B cell (primary cell): ENCODE data around the gene FLCN. TPM values are rescaled to one million over a fixed set of nuclear protein-coding genes. Genes with fewer than 3 reads are reported as not detected.

Experiments
- ATAC-seq: fragments of 200-7000 bp; cut with Tn5 transposase; one replicate; pipeline ENCODE4 v1.10.0; 2021; ENCODE audit warnings: low read depth, mild to moderate bottlenecking, moderate number of reproducible peaks, moderate library complexity
- CTCF ChIA-PET: fragments of 350-600 bp; sonication (Branson Sonifier 250); formaldehyde crosslinking; loops from one replicate; lab custom pipeline; 2021; ENCODE audit warnings: antibody characterized with exemption, inconsistent platforms; lab: Charles Lee
- POLR2A ChIA-PET: fragments of 350-600 bp; sonication (Branson Sonifier 250); formaldehyde crosslinking; loops from one replicate; lab custom pipeline; 2021; ENCODE audit warnings: antibody characterized with exemption; lab: Charles Lee
- DNase-seq: peaks from one replicate; pipeline ENCODE4 v3.0.0; 2013
- H2AFZ ChIP-seq: 2 replicates; pipeline ENCODE4 v1.6.1; 2012; ENCODE audit warnings: mild to moderate bottlenecking, low read depth, low read length; ENCODE audit not compliant: insufficient read depth, poor library complexity, severe bottlenecking
- H3K27ac ChIP-seq, 2 donors: 1 replicate in 1 of 2; 2 replicates in 1 of 2; pipeline ENCODE4 v1.5.1; 2012 to 2013; ENCODE audit warnings: low read length in 2 of 2, mild to moderate bottlenecking in 2 of 2, moderate library complexity in 1 of 2
- H3K27me3 ChIP-seq, 4 experiments: fragments of 200-600 bp in 1 of 4; sonication (generic) in 1 of 4; replicated peaks in 1 of 4; 1 replicate in 2 of 4; 2 replicates in 2 of 4; pipeline versions ENCODE4 v1.6.1 to v1.7.0; 2013 to 2016; ENCODE audit warnings: low read length in 3 of 4, mild to moderate bottlenecking in 2 of 4, mixed read lengths in 1 of 4, moderate library complexity in 1 of 4; ENCODE audit not compliant: insufficient read depth in 4 of 4, control insufficient read depth in 3 of 4; ENCODE audit errors: control extremely low read depth in 1 of 4
- H3K36me3 ChIP-seq, 2 experiments: replicated peaks in 1 of 2; 1 replicate in 1 of 2; 2 replicates in 1 of 2; pipeline versions ENCODE4 v1.6.1 to v1.7.1; 2013; ENCODE audit warnings: low read length in 1 of 2; ENCODE audit not compliant: insufficient read depth in 2 of 2, control insufficient read depth in 1 of 2; ENCODE audit errors: control extremely low read depth in 1 of 2, extremely low read depth in 1 of 2
- H3K4me1 ChIP-seq, 2 donors: fragments of 200-600 bp in 1 of 2; sonication (generic) in 1 of 2; 1 replicate in 1 of 2; 2 replicates in 1 of 2; pipeline versions ENCODE4 v1.5.1 to v1.6.1; 2013 to 2017; ENCODE audit warnings: low read length in 2 of 2; ENCODE audit not compliant: control insufficient read depth in 2 of 2, insufficient read depth in 2 of 2
- H3K4me2 ChIP-seq: replicated peaks from 2 replicates; pipeline ENCODE3; 2012; ENCODE audit warnings: mild to moderate bottlenecking, low read depth, low read length; ENCODE audit not compliant: poor library complexity, severe bottlenecking
- H3K4me3 ChIP-seq, 5 experiments: fragments of 200-600 bp in 1 of 5; sonication (generic) in 1 of 5; 1 replicate in 3 of 5; 2 replicates in 2 of 5; pipeline versions ENCODE4 v1.5.1 to v1.7.0; 2011 to 2016; ENCODE audit warnings: low read length in 4 of 5, mild to moderate bottlenecking in 4 of 5, low read depth in 2 of 5, control low read depth in 1 of 5, moderate library complexity in 1 of 5; ENCODE audit not compliant: insufficient read depth in 1 of 5; ENCODE audit errors: control extremely low read depth in 1 of 5, extremely low read depth in 1 of 5
- H3K79me2 ChIP-seq: fragments of 200-600 bp; sonication (generic); one replicate; pipeline ENCODE4 v1.6.0; 2016; ENCODE audit warnings: low read length; ENCODE audit not compliant: control insufficient read depth, insufficient read depth
- H3K9ac ChIP-seq: fragments of 200-600 bp; sonication (generic); 2 replicates; pipeline ENCODE4 v1.6.1; 2017; ENCODE audit warnings: mild to moderate bottlenecking, low read length, moderate library complexity
- H3K9me3 ChIP-seq, 3 donors: one replicate each; pipeline versions ENCODE4 v1.6.1 to v1.7.1; 2013; ENCODE audit warnings: low read length in 2 of 3; ENCODE audit not compliant: control insufficient read depth in 2 of 3, insufficient read depth in 1 of 3; ENCODE audit errors: control extremely low read depth in 1 of 3
- H4K20me1 ChIP-seq: 2 replicates; pipeline ENCODE4 v1.6.0; 2012; ENCODE audit warnings: mild to moderate bottlenecking, low read length; ENCODE audit not compliant: insufficient read depth, control insufficient read depth, poor library complexity, severe bottlenecking
- H3K27ac Mint-ChIP-seq: one replicate; pipeline ENCODE4 v1.8.0; 2021; ENCODE audit warnings: mixed read lengths
- H3K27me3 Mint-ChIP-seq: one replicate; pipeline ENCODE4 v1.8.0; 2021; ENCODE audit warnings: mixed read lengths
- H3K4me1 Mint-ChIP-seq: one replicate; pipeline ENCODE4 v1.8.0; 2021; ENCODE audit warnings: mixed read lengths
- H3K4me3 Mint-ChIP-seq: one replicate; pipeline ENCODE4 v1.8.0; 2021; ENCODE audit warnings: mixed read lengths
- H3K9me3 Mint-ChIP-seq: one replicate; pipeline ENCODE4 v1.8.0; 2022; ENCODE audit warnings: mixed read lengths; ENCODE audit not compliant: insufficient read depth
- CTCF ChIP-seq: fragments of 200-600 bp; IDR thresholded peaks from one replicate; pipeline ENCODE4 v1.8.0; 2022; ENCODE audit warnings: antibody characterized with exemption, mild to moderate bottlenecking
- EZH2 ChIP-seq: IDR thresholded peaks from 2 replicates; pipeline ENCODE4 v1.6.1; 2012; ENCODE audit warnings: borderline replicate concordance, low read depth, mild to moderate bottlenecking, moderate library complexity, low read length; ENCODE audit not compliant: insufficient read depth, poor library complexity, severe bottlenecking
- WGBS: methylation state at CpG from one replicate; pipeline ENCODE4 v1.1.5; 2013; ENCODE audit warnings: missing lambda C conversion rate; ENCODE audit not compliant: insufficient coverage; 5-methylcytosine and 5-hydroxymethylcytosine counted together
- intact Hi-C: fragments of 100-400 bp; cut with micrococcal nuclease; formaldehyde crosslinking; loops from one replicate; pipeline ENCODE4 v1.10.0; 2022
- polyA plus RNA-seq: library from polyadenylated mRNA; depleted of rRNA; stranded (reverse); fragments of >200 nt; gene quantifications from 2 replicates; pipeline ENCODE4 v1.2.3, GENCODE V29; 2012
- total RNA-seq, 2 donors: library from RNA; stranded (reverse); fragments of 120-200 nt in 1 of 2; gene quantifications; 1 replicate in 1 of 2; 2 replicates in 1 of 2; pipeline versions ENCODE4 v1.2.3 to v1.2.4, GENCODE V29; 2013 to 2022

FLCN gene
- total and polyA plus RNA-seq, 2 donors (not counting 1 experiment from before 2014, with no cell fraction given): 36.6 to 128 TPM

DNA sequence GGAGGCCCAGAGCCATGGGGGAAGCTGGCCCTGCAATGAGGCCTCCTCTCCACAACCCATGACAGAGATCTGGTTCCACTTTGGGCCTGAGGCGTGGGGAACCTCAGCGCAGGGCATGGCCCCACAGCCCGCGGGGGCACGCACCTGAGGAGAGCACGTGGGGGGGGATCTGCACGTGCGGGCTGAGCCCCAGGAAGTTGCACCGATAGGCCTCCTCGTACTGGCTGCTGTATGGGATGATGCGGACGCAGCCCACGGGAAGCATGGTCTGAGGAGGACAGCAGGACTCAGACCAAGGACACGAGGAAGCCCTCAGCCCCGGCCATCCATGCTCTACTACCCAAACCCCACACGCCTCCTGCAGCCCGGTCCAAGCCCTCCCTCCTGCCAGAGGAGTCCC lies 20.7 kb downstream of the FLCN start:
- H3K27ac Mint-ChIP-seq: no peak overlapping the region
- no peaks in the 10 kb centered on the region for H4K20me1 ChIP-seq
- H3K4me1 ChIP-seq: no peaks in the 10 kb centered on the region
- H2AFZ ChIP-seq: no peak overlapping the region
- no peaks in the 10 kb centered on the region for H3K4me1 Mint-ChIP-seq
- WGBS: 96% methylated on average over 13 of the region's 17 CpGs
- intact Hi-C loops: no loop called here
- H3K9me3 ChIP-seq: no peaks in the 10 kb centered on the region
- no peaks in the 10 kb centered on the region for H3K27me3 ChIP-seq
- peaks cover 4 to 71% of the 10 kb centered on the region in 2 experiments for H3K36me3 ChIP-seq
- H3K9ac ChIP-seq: no peak overlapping the region
- TF ChIP-seq EZH2 (no peak), CTCF (no peak)
- no peak overlapping the region for H3K4me2 ChIP-seq
- no peak overlapping the region for H3K27ac ChIP-seq
- ATAC-seq (no peak), DNase-seq (no peak)
- H3K4me3 ChIP-seq: no peak overlapping the region
- no peak overlapping the region for H3K4me3 Mint-ChIP-seq
- ChIA-PET POLR2A (no interaction called here), CTCF (no interaction called here)
- H3K79me2 ChIP-seq: no peaks in the 10 kb centered on the region
- no peaks in the 10 kb centered on the region for H3K9me3 Mint-ChIP-seq
- H3K27me3 Mint-ChIP-seq: no peaks in the 10 kb centered on the region

- Mint-ChIP-seq H3K27me3 (no peaks in the 10 kb centered on the region), H3K4me3 (no peak overlapping the region), H3K9me3 (no peaks in the 10 kb centered on the region), H3K4me1 (no peaks in the 10 kb centered on the region), H3K27ac (no peak overlapping the region)
- 91% methylated on average over 6 of the region's 8 CpGs for WGBS
- POLR2A ChIA-PET: no interaction called here
- no peak overlapping the region for H3K4me3 ChIP-seq
- no peak overlapping the region for H3K9ac ChIP-seq
- TF ChIP-seq EZH2: no peak
- peaks cover 4 to 65% of the 10 kb centered on the region in 2 experiments for H3K36me3 ChIP-seq
- H4K20me1 ChIP-seq: no peaks in the 10 kb centered on the region
- H3K27me3 ChIP-seq: no peaks in the 10 kb centered on the region
- H3K79me2 ChIP-seq: no peaks in the 10 kb centered on the region
- H3K4me1 ChIP-seq: no peaks in the 10 kb centered on the region
- CTCF ChIA-PET: interaction anchor here (1.1 kb wide), 1 partner anchor 19 kb away, joined by 3 read pairs; no protein-coding TSS in a partner anchor
- intact Hi-C loops: no loop called here
- no peak overlapping the region for H2AFZ ChIP-seq
- no peak overlapping the region for H3K4me2 ChIP-seq
- DNase-seq: no peak
- H3K9me3 ChIP-seq: no peaks in the 10 kb centered on the region
- H3K27ac ChIP-seq: no peak overlapping the region
- no peak for ATAC-seq
These were observed 21.4 kb downstream of the FLCN start for GRCh38 chr17:17215575-17215974.
